ENCODE data around the gene ZNF45.
A peak's percentile ranks its signal among the peaks of the same experiment; 100 is the strongest.
"Not testable (repeated sequence)": the region's sequence is repeated elsewhere in the genome, so short reads cannot be mapped to it uniquely, and the experiment has no call there.

The ZNF45 gene

GRCh38 chr19:43934985-43935708, at the start of gene ZNF45:
TSS of gene ZNF45 (minus strand) at chr19:43935282. CDS start at chr19:43922185, 13,097 bp downstream.
- in situ Hi-C loops (cut with HindIII; ENCODE audit: low pct_unique_long_range_greater_than_20kb, low sequenced_read_pairs) = no loop called here
- DNase-seq (ENCODE audit: low read depth in 1 of 2, low spot score in 1 of 2) = peak; percentile 31 to 87
- no peak for TF ChIP-seq JUND (IDR thresholded peaks at IDR 0.05; ENCODE audit: low read depth)

- no peak for DNase-seq (ENCODE audit: low read depth in 1 of 2, low spot score in 1 of 2)
- in situ Hi-C loops (cut with HindIII; ENCODE audit: low pct_unique_long_range_greater_than_20kb, low sequenced_read_pairs) = no loop called here
- TF ChIP-seq JUND (IDR thresholded peaks at IDR 0.05; ENCODE audit: low read depth) = no peak
Measured at GRCh38 chr19:43984687-43985000, 49.6 kb upstream of the ZNF45 start.

- in situ Hi-C loops (cut with HindIII; ENCODE audit: low pct_unique_long_range_greater_than_20kb, low sequenced_read_pairs) = no loop called here
- no peak for TF ChIP-seq JUND (IDR thresholded peaks at IDR 0.05; ENCODE audit: low read depth)
- DNase-seq (ENCODE audit: low read depth in 1 of 2, low spot score in 1 of 2) = peak; percentile 25 to 97
Measured at GRCh38 chr19:43983912-43984686, 49.0 kb upstream of the ZNF45 start, which contains the start of gene ZNF155. TSS of gene ZNF155 (plus strand) at chr19:43984188. CDS start at chr19:43988544, 4,356 bp downstream.

GRCh38 chr19:43983544-43983911, 48.4 kb upstream of the ZNF45 start:
- in situ Hi-C loops (cut with HindIII; ENCODE audit: low pct_unique_long_range_greater_than_20kb, low sequenced_read_pairs) = no loop called here
- no peak for DNase-seq (ENCODE audit: low read depth in 1 of 2, low spot score in 1 of 2)
- no peak for TF ChIP-seq JUND (IDR thresholded peaks at IDR 0.05; ENCODE audit: low read depth)

GRCh38 chr19:43976732-43977131, 41.6 kb upstream of the ZNF45 start:
- in situ Hi-C loops (cut with HindIII; ENCODE audit: low pct_unique_long_range_greater_than_20kb, low sequenced_read_pairs) = no loop called here
- no peak for TF ChIP-seq JUND (IDR thresholded peaks at IDR 0.05; ENCODE audit: low read depth)
- no peak for DNase-seq (ENCODE audit: low read depth in 1 of 2, low spot score in 1 of 2)

GRCh38 chr19:43966079-43966694, 31.1 kb upstream of the ZNF45 start:
- no peak for TF ChIP-seq JUND (IDR thresholded peaks at IDR 0.05; ENCODE audit: low read depth)
- DNase-seq (ENCODE audit: low read depth in 1 of 2, low spot score in 1 of 2) = peak in 1 of 2 experiments; percentile 3
- in situ Hi-C loops (cut with HindIII; ENCODE audit: low pct_unique_long_range_greater_than_20kb, low sequenced_read_pairs) = no loop called here

- in situ Hi-C loops (cut with HindIII; ENCODE audit: low pct_unique_long_range_greater_than_20kb, low sequenced_read_pairs) = no loop called here
- DNase-seq (ENCODE audit: low read depth in 1 of 2, low spot score in 1 of 2) = no peak
- no peak for TF ChIP-seq JUND (IDR thresholded peaks at IDR 0.05; ENCODE audit: low read depth)
Measured at GRCh38 chr19:43960411-43960810, 25.3 kb upstream of the ZNF45 start.

GRCh38 chr19:43957891-43958290, 22.8 kb upstream of the ZNF45 start:
- in situ Hi-C loops (cut with HindIII; ENCODE audit: low pct_unique_long_range_greater_than_20kb, low sequenced_read_pairs) = no loop called here
- DNase-seq (ENCODE audit: low read depth in 1 of 2, low spot score in 1 of 2) = peak in 1 of 2 experiments; percentile 12
- no peak for TF ChIP-seq JUND (IDR thresholded peaks at IDR 0.05; ENCODE audit: low read depth)

GRCh38 chr19:43956827-43957226, 21.7 kb upstream of the ZNF45 start:
- no peak for DNase-seq (ENCODE audit: low read depth in 1 of 2, low spot score in 1 of 2)
- in situ Hi-C loops (cut with HindIII; ENCODE audit: low pct_unique_long_range_greater_than_20kb, low sequenced_read_pairs) = no loop called here
- TF ChIP-seq JUND (IDR thresholded peaks at IDR 0.05; ENCODE audit: low read depth) = no peak

- in situ Hi-C loops (cut with HindIII; ENCODE audit: low pct_unique_long_range_greater_than_20kb, low sequenced_read_pairs) = no loop called here
- peak; percentile 77 to 97 for DNase-seq (ENCODE audit: low read depth in 1 of 2, low spot score in 1 of 2)
- no peak for TF ChIP-seq JUND (IDR thresholded peaks at IDR 0.05; ENCODE audit: low read depth)
Measured at GRCh38 chr19:43950834-43951645, 16.0 kb upstream of the ZNF45 start, which contains the start of gene ZNF221. TSS of gene ZNF221 (plus strand) at chr19:43951228. CDS start at chr19:43962727, 11,499 bp downstream.

GRCh38 chr19:43949803-43950202, 14.7 kb upstream of the ZNF45 start:
- DNase-seq (ENCODE audit: low read depth in 1 of 2, low spot score in 1 of 2); in situ Hi-C loops (cut with HindIII; ENCODE audit: low pct_unique_long_range_greater_than_20kb, low sequenced_read_pairs): not testable (repeated sequence)

GRCh38 chr19:43947412-43947811, 12.3 kb upstream of the ZNF45 start:
- DNase-seq (ENCODE audit: low read depth in 1 of 2, low spot score in 1 of 2); in situ Hi-C loops (cut with HindIII; ENCODE audit: low pct_unique_long_range_greater_than_20kb, low sequenced_read_pairs): not testable (repeated sequence)

Measured in T47D (cell line).